ENCODE results near the gene P2RY8. TPM values are rescaled to one million over a fixed set of nuclear protein-coding genes. Genes with fewer than 3 reads are reported as not detected.

Gene P2RY8
- total and polyA plus RNA-seq, 10 of the 15 experiments (the other 5 are each of a cell fraction or from before 2014, with no cell fraction given), result 2.0 to 64.4 (median 36.5) TPM

DNA sequence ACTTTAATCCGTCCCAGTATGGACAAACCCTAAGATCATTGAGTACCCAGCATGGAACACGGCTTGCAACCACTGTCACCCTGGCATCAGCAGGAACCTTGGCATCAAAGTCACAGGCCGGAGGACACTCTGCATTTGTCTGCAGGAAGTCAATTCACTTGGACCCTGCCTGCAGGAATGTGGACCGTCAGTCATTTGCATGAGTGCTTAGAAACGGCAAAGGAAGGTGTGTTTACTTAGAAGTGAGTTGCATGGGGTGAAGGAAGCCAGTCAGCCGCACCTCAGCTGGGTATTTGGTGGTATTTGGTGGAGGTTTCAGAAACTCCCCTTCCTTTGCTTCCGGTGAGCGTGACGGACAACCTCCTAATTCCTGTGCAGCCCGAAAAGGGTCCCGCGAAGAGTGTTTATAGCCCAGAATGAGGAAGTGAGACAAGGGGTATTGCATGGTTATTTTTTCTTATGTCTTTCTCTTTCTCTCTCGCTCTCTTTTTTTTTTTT lies 15.5 kb downstream of the P2RY8 start (continued):
- peak; percentile 43; the same call in 1 of the 2 replicates for TF ChIP-seq IRF5 (IDR thresholded peaks at IDR 0.05; ENCODE audit: borderline replicate concordance)
- TF ChIP-seq SMAD5 (IDR thresholded peaks at IDR 0.05; ENCODE audit: low read depth), result no peak
- peak; percentile 95 for TF ChIP-seq TCF12 (IDR thresholded peaks at IDR 0.05; ENCODE audit: low read depth, low read length)
- TF ChIP-seq ESRRA (IDR thresholded peaks at IDR 0.05; ENCODE audit: low read length), result no peak
- peak; percentile 56 for TF ChIP-seq SMAD1 (IDR thresholded peaks at IDR 0.05; ENCODE audit: low read depth, partially characterized antibody)
- no peak for TF ChIP-seq BCLAF1 (IDR thresholded peaks at IDR 0.05)
- TF ChIP-seq, protein P1, sequence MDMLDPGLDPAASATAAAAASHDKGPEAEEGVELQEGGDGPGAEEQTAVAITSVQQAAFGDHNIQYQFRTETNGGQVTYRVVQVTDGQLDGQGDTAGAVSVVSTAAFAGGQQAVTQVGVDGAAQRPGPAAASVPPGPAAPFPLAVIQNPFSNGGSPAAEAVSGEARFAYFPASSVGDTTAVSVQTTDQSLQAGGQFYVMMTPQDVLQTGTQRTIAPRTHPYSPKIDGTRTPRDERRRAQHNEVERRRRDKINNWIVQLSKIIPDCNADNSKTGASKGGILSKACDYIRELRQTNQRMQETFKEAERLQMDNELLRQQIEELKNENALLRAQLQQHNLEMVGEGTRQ (IDR thresholded peaks at IDR 0.05; ENCODE audit: borderline replicate concordance, low read depth, low read length), result no peak
- no peak for TF ChIP-seq CHD4 (IDR thresholded peaks at IDR 0.05)
- TF ChIP-seq NFYA (IDR thresholded peaks at IDR 0.05; ENCODE audit: borderline replicate concordance, low read depth, low read length), result no peak
- peak in 1 of 2 experiments; percentile 45; a peak in 1 of 4 replicates for TF ChIP-seq CEBPB (IDR thresholded peaks at IDR 0.05; ENCODE audit: borderline replicate concordance in 1 of 2, low read depth in 2 of 2, low read length in 2 of 2)
- peak; percentile 65 for TF ChIP-seq RAD51 (IDR thresholded peaks at IDR 0.05)
- TF ChIP-seq, protein P2, sequence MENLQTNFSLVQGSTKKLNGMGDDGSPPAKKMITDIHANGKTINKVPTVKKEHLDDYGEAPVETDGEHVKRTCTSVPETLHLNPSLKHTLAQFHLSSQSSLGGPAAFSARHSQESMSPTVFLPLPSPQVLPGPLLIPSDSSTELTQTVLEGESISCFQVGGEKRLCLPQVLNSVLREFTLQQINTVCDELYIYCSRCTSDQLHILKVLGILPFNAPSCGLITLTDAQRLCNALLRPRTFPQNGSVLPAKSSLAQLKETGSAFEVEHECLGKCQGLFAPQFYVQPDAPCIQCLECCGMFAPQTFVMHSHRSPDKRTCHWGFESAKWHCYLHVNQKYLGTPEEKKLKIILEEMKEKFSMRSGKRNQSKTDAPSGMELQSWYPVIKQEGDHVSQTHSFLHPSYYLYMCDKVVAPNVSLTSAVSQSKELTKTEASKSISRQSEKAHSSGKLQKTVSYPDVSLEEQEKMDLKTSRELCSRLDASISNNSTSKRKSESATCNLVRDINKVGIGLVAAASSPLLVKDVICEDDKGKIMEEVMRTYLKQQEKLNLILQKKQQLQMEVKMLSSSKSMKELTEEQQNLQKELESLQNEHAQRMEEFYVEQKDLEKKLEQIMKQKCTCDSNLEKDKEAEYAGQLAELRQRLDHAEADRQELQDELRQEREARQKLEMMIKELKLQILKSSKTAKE (IDR thresholded peaks at IDR 0.05; ENCODE audit: low read depth, poor library complexity, severe bottlenecking), result peak; percentile 96
- no peak; the same call in 1 of the 2 replicates for TF ChIP-seq ASH2L (IDR thresholded peaks at IDR 0.05; ENCODE audit: borderline replicate concordance, low read depth)
- TF ChIP-seq SUPT20H (IDR thresholded peaks at IDR 0.05; ENCODE audit: borderline replicate concordance, control insufficient read depth, low read depth, low read length), result no peak
- no peak for TF ChIP-seq POLR2AphosphoS2 (IDR thresholded peaks at IDR 0.05; ENCODE audit: low read depth, low read length)
- no peak; the same call in 1 of the 2 replicates for TF ChIP-seq ZBTB4 (CRISPR knock-in tag; IDR thresholded peaks at IDR 0.05)
- peak; percentile 39; the same call in 1 of the 2 replicates for TF ChIP-seq JUNB (IDR thresholded peaks at IDR 0.05)
- peak; percentile 81 for TF ChIP-seq KLF5 (IDR thresholded peaks at IDR 0.05; ENCODE audit: partially characterized antibody)
